Right lobe of liver (tissue), 6 donors: ENCODE measurements around the gene APOC4. TPM values are rescaled to one million over a fixed set of nuclear protein-coding genes. Genes with fewer than 3 reads are reported as not detected.
"Not testable (repeated sequence)": the region's sequence is repeated elsewhere in the genome, so short reads cannot be mapped to it uniquely, and the experiment has no call there.

ENCODE experiments used
- ATAC-seq, 4 donors: fragments of 200-7000 bp; cut with Tn5 transposase; one replicate each; pipeline ENCODE4 v1.9.1; 2020; ENCODE audit warnings: mild to moderate bottlenecking in 4 of 4, moderate library complexity in 4 of 4
- DNase-seq, 3 donors: peaks; one replicate each; pipeline ENCODE4 v3.0.0-alpha.2; 2020
- H3K27ac ChIP-seq, 3 donors: fragments of 200-600 bp; one replicate each; pipeline ENCODE4 v1.8.0; 2022
- H3K27me3 ChIP-seq, 2 donors: fragments of 200-600 bp; one replicate each; pipeline ENCODE4 v1.8.0; 2022
- H3K36me3 ChIP-seq, 4 donors: fragments of 200-600 bp; sonication (generic) in 1 of 4; one replicate each; pipeline versions ENCODE4 v1.5.1 to v1.8.0; 2017 to 2022; ENCODE audit warnings: control low read depth in 1 of 4
- H3K4me1 ChIP-seq, 4 donors: fragments of 200-600 bp; sonication (generic) in 1 of 4; one replicate each; pipeline versions ENCODE4 v1.5.1 to v1.8.0; 2017 to 2022; ENCODE audit warnings: control low read depth in 1 of 4
- H3K4me3 ChIP-seq, 3 donors: fragments of 200-600 bp; one replicate each; pipeline ENCODE4 v1.8.0; 2022
- H3K9me3 ChIP-seq, 4 donors: fragments of 200-600 bp; sonication (generic) in 1 of 4; one replicate each; pipeline versions ENCODE4 v1.5.1 to v1.8.0; 2017 to 2022; ENCODE audit warnings: control low read depth in 1 of 4
- POLR2A ChIP-seq: fragments of 450-650 bp; IDR thresholded peaks from one replicate; pipeline ENCODE4 v1.6.1; 2017; ENCODE audit warnings: antibody characterized with exemption, mild to moderate bottlenecking
- WGBS: methylation state at CpG from one replicate; pipeline ENCODE4 v1.1.6; 2018; ENCODE audit warnings: low coverage, low lambda C conversion rate; ENCODE audit not compliant: insufficient coverage; ENCODE audit errors: missing lambda C conversion rate; 5-methylcytosine and 5-hydroxymethylcytosine counted together
- intact Hi-C, 2 donors: fragments of 100-400 bp; cut with DNase I; formaldehyde crosslinking; loops; one replicate each; pipeline versions ENCODE4 v1.11.2 to v1.14.1; 2022
- total RNA-seq, 6 experiments: library from RNA; depleted of rRNA in 2 of 6; stranded (reverse); fragments of >200 nt in 2 of 6; fragmentation: NEBNext Ultra II Directional in 3 of 6; extraction: Animal tissue kit (Norgen Biotek cat#: 25700) in 3 of 6; gene quantifications; one replicate each; pipeline versions ENCODE4 v1.1.0 to v1.2.4, GENCODE V29; 2016 to 2023
- TF ChIP-seq, protein P1 (sequence below), 4 donors: fragments of 200-600 bp in 3 of 4; fragments of 450-650 bp in 1 of 4; IDR thresholded peaks; one replicate each; pipeline versions ENCODE4 v1.5.1 to v1.8.0; 2016 to 2022; ENCODE audit warnings: antibody characterized with exemption in 4 of 4, mild to moderate bottlenecking in 2 of 4
- donor health status: DM: no; HTN: yes; CAD: no.
- donor health status: DM: no; HTN: no; CAD: no.
- donor health status: DM: no; HTN: no; CAD: no.
- donor health status: DM: no; HTN: yes; CAD: no.
- donor health status: DM: no; HTN: yes; CAD: no.

The APOC4 gene
- total RNA-seq, 6 experiments from 2014 or later: 55.6 to 462 (median 203) TPM

DNA sequence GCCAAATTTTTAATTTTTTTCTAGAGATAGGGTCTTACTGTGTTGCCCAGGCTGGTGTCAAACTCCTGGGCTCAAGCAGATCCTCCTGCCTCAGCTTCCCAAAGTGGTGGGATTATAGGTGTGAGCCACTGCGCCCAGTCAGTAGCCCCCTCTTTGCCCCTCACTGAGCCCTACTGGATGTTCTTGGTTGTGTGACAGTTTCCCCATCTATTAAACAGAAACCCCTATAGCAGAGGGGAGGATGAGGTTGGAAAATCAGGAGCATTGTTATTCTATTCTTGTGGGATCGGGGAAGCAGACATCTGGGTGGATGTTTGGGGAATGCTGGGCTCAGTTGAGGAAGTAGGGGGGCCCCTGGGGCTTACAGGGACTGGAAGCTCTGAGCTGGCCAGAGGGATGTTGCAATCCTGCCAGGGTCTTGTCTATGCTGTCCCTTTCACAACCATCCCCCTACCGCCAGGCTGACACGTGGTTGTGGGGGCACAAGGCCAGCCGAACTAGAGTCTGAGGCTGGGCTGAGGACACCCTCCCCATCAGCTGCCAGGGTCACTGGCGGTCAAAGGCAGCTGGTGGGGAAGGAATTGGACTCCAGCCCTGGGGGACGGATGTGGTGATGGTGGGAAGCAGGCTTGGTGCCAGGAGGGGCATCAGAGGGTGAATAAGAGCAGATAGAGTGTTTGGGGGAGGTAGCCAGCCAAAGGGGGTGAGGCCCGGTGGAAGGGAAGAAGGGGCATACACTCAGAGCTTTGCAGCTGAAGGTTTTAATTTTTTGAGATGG is 16.7 kb upstream of the APOC4 start:
- intact Hi-C loops: no loop called here
- Histone ChIP-seq H3K4me3 (peak overlapping the region in 1 of 3 donors; percentile 19), H3K36me3 (no peaks in the 10 kb centered on the region), H3K9me3 (no peaks in the 10 kb centered on the region), H3K27ac (peak overlapping the region; percentile 68 to 88 (median 85)), H3K27me3 (no peaks in the 10 kb centered on the region), H3K4me1 (peaks cover 0 to 65% (median 33%) of the 10 kb centered on the region in 4 donors)
- 5% methylated on average over 8 of the region's 8 CpGs for WGBS
- DNase-seq (peak; percentile 93 to 98 (median 97)), ATAC-seq (peak; percentile 59 to 72 (median 66))
- TF ChIP-seq, protein P1, sequence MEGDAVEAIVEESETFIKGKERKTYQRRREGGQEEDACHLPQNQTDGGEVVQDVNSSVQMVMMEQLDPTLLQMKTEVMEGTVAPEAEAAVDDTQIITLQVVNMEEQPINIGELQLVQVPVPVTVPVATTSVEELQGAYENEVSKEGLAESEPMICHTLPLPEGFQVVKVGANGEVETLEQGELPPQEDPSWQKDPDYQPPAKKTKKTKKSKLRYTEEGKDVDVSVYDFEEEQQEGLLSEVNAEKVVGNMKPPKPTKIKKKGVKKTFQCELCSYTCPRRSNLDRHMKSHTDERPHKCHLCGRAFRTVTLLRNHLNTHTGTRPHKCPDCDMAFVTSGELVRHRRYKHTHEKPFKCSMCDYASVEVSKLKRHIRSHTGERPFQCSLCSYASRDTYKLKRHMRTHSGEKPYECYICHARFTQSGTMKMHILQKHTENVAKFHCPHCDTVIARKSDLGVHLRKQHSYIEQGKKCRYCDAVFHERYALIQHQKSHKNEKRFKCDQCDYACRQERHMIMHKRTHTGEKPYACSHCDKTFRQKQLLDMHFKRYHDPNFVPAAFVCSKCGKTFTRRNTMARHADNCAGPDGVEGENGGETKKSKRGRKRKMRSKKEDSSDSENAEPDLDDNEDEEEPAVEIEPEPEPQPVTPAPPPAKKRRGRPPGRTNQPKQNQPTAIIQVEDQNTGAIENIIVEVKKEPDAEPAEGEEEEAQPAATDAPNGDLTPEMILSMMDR (IDR thresholded peaks at IDR 0.05): no peak

DNA sequence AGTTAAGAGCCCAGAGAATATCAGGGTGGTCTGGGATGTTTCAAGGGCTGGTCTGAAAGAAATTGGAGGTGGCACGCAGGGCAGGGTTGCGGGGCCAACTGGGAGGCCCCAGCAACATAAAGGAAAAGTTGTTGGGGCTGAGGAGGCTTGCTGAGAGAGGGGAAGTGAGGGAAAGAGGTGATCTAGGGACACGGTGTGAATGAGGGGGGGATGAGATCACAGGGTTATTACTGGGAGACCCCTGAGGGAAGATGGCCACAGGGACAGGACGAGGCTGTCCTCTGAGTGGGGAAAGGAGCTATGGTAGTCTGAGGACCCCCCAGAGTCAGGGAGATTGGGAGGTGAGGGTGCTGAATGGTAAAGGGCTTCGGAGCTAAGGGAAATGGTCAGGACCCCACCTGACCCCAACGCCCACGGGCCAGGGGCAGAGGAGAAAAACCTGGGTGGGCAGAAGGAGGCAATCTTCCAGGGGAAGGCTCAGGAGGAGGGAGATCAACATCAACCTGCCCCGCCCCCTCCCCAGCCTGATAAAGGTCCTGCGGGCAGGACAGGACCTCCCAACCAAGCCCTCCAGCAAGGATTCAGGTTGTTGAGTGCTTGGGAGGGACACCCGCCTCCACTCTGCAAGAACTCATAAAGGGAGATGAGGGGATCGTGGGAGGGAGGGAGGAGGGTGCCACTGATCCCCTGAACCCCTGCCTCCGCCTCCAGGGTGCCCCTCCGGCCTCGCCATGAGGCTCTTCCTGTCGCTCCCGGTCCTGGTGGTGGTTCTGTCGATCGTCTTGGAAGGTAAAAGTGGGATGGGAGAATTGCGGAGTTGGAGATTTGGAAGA is 15.6 kb upstream of the APOC4 start:
- Histone ChIP-seq H3K4me1 (peaks cover 0 to 70% (median 37%) of the 10 kb centered on the region in 4 donors), H3K27ac (peak overlapping the region; percentile 26 to 88 (median 85)), H3K4me3 (peak overlapping the region; percentile 25 to 43 (median 30))
- DNase-seq, H3K27me3 ChIP-seq, H3K36me3 ChIP-seq, intact Hi-C loops, H3K9me3 ChIP-seq: not testable (repeated sequence)
- ATAC-seq: peak; percentile 10 to 25 (median 13)
- 22% methylated on average over 13 of the region's 19 CpGs for WGBS

DNA sequence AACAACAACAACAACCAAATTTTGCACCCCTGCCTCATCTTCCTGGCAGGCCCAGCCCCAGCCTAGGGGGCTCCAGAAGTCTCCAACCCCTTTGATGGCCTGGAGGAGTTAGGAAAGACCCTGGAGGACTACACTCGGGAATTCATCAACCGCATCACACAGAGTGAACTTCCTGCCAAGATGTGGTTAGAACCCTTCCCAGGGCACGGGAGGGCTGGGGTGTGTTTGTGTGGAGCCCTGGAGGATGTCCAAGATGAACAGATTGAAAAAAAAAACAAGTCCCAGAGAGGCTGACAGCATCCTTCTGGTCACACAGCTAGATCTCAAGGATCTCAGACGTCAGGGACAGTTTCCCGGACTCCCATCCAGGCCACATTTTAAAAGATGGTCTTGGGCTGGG is 14.3 kb upstream of the APOC4 start:
- TF ChIP-seq, protein P1 (IDR thresholded peaks at IDR 0.05): no peak
- no peak for TF ChIP-seq POLR2A
- peak overlapping the region in 2 of 3 donors; percentile 30 to 43 for H3K4me3 ChIP-seq
- WGBS: 3% methylated on average over 3 of the region's 5 CpGs
- peaks cover 0 to 76% (median 38%) of the 10 kb centered on the region in 4 donors for H3K4me1 ChIP-seq
- peak overlapping the region; percentile 43 to 88 (median 85) for H3K27ac ChIP-seq
- H3K36me3 ChIP-seq: no peaks in the 10 kb centered on the region
- intact Hi-C loops: no loop called here
- H3K27me3 ChIP-seq: no peaks in the 10 kb centered on the region
- DNase-seq (no peak), ATAC-seq (no peak)
- H3K9me3 ChIP-seq: no peaks in the 10 kb centered on the region

DNA sequence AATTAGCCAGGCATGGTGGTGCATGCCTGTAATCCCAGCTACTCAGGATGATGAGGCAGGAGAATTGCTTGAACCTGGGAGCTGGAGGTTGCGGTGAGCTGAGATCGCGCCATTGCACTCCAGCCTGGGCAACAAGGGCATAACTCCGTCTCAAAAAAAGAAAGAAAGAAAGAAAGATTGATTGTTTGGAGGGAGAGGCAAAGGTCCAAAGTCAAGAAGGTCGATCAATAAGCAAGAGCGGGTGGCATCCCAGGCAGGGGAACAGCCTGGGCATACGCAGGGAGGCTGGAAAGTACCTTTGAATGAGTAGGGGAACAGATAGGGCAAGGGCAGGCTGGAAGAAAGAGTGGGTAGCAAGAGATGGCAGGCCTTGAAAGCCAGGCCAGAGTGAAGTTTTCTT is 11.9 kb upstream of the APOC4 start:
- TF ChIP-seq POLR2A: no peak
- TF ChIP-seq, protein P1 (IDR thresholded peaks at IDR 0.05): no peak
- DNase-seq (peak in 1 of 3 donors; percentile 73), ATAC-seq (peak; percentile 27 to 55 (median 49))
- H3K4me1 ChIP-seq: peaks cover 0 to 76% (median 31%) of the 10 kb centered on the region in 4 donors
- no peaks in the 10 kb centered on the region for H3K9me3 ChIP-seq
- peak overlapping the region in 2 of 3 donors; percentile 66 to 85 for H3K27ac ChIP-seq
- no peak overlapping the region for H3K4me3 ChIP-seq
- no peaks in the 10 kb centered on the region for H3K36me3 ChIP-seq
- WGBS: 22% methylated on average over 7 of the region's 7 CpGs
- intact Hi-C loops: no loop called here
- H3K27me3 ChIP-seq: no peaks in the 10 kb centered on the region
